ENCODE measurements around the gene DCTN1. TPM values are rescaled to one million over a fixed set of nuclear protein-coding genes. Genes with fewer than 3 reads are reported as not detected.

Gene DCTN1
- polyA plus RNA-seq: 10 to 100 TPM; 60.8 to 83.3 TPM

DNA sequence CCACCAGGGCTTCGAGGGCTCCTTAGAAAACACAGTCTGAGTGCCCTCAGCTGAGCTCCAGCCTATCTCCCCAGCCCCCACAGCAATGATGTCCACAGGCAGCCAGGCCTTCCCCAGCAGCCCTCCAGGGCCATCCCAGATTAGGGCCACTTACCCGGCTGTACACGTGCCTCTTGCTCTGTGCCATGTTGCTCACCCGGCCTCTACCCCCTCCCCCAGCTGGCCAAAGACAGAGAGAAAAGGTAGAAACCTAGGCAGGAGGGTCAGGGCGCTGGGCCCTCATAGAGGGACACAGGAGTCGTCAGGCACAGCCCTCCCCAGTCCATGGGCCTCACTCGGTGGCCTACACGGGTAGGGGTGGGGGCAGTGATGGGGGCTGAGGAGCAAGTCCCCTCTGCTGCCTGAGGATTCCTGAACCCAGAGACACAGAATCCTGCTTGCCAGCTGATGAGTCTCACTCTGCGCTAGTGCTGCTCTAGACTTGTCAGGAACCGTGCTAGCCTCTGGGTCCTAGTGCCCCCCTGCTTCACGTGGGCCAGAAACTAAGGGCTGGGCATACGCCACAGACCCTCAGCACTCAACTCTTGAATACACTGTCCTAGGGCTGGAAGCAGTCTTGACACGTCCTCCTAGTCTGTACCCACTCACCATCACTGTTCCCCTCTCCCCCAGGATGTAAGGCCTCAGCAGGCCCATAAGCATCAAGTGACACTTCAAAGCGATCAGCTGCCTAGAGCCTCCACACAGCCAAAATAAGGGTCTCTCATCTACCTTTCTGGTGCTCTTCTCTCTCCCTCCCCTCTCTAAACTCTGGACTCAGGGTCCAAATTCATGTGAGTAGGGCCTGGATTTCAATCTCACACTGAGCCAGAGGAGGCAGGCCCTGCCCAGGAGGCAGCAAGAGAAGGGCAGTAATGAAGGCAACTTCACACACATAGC, at the start of gene DCTN1:
TSS of gene DCTN1 (minus strand) at position 461 of the 939 bp plus-strand sequence. CDS start at position 187, 274 bp downstream.
- Histone ChIP-seq H3K27ac (ENCODE audit: low read depth in 2 of 2, low read length in 1 of 2) (no peak within 1 kb of the TSS), H3K4me1 (ENCODE audit: control insufficient read depth in 2 of 2, insufficient read depth in 2 of 2, low read length in 1 of 2) (peaks cover 10 to 11% of the 10 kb centered on the region in 2 donors), H3K9me3 (ENCODE audit: control insufficient read depth in 2 of 2, insufficient read depth in 1 of 2, low read depth in 1 of 2, low read length in 1 of 2) (no peaks in the 10 kb centered on the region), H3K4me3 (ENCODE audit: low read depth in 1 of 2, low read length in 2 of 2) (peak within 1 kb of the TSS; percentile 21 to 34), H3K27me3 (ENCODE audit: control insufficient read depth in 1 of 2, insufficient read depth in 2 of 2, low read length in 2 of 2) (no peaks in the 10 kb centered on the region), H3K36me3 (ENCODE audit: control insufficient read depth in 2 of 2, insufficient read depth in 2 of 2, low read length in 1 of 2) (peaks cover 4 to 16% of the 10 kb centered on the region in 2 donors)
- 23 to 29% methylated on average over 14 of the region's 14 CpGs for WGBS, 2 donors

DNA sequence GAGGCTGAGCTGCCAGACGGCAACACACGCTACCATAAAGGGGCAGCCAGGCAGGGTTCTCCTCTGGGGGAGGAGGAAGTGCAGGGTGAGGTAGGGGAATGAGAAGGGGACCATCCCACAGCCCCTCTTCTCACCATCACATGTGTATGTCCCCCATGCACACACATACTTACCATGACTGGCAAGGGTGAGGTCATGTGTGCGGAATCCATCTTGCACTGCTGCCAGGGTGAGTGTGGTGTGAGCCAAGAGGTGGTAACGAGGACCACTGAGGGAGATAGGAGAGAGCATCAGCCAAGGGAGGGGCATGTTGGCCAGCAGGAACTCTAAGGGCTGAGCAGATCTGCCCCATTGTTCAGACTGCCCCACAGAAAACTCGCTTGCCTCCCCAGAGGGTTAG, 48.6 kb upstream of the DCTN1 start:
- WGBS, 2 donors: 80 to 86% methylated on average over 5 of the region's 5 CpGs

DNA sequence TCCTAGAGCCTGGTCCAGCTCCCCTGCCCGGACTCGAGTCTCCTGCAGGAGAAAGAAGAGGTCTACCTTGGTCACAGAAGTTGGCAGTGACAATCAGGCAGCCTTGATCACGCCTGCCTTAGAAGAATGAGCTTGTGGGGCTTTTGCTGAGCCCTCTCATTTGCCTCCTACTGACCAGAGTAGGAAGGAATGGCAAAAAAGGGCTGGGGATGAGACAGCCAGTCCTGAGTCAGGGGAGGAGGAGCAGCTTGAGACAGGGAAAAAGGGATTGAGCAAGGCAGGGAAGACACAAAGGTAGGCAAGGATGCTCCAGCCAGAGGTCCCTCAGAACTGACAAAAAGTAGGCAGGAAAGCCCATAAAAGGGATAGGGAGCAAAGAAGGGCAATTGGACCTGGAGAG, 47.4 kb upstream of the DCTN1 start:
- Histone ChIP-seq H3K36me3 (ENCODE audit: control insufficient read depth in 2 of 2, insufficient read depth in 2 of 2, low read length in 1 of 2) (peaks cover 10 to 16% of the 10 kb centered on the region in 2 donors), H3K4me1 (ENCODE audit: control insufficient read depth in 2 of 2, insufficient read depth in 2 of 2, low read length in 1 of 2) (no peaks in the 10 kb centered on the region), H3K9me3 (ENCODE audit: control insufficient read depth in 2 of 2, insufficient read depth in 1 of 2, low read depth in 1 of 2, low read length in 1 of 2) (no peaks in the 10 kb centered on the region), H3K4me3 (ENCODE audit: low read depth in 1 of 2, low read length in 2 of 2) (no peak overlapping the region), H3K27ac (ENCODE audit: low read depth in 2 of 2, low read length in 1 of 2) (no peak overlapping the region), H3K27me3 (ENCODE audit: control insufficient read depth in 1 of 2, insufficient read depth in 2 of 2, low read length in 2 of 2) (no peaks in the 10 kb centered on the region)
- WGBS, 2 donors: 78 to 82% methylated on average over 3 of the region's 3 CpGs

More for the DNA sequence above, 48.6 kb upstream of the DCTN1 start:
- peaks cover 10 to 16% of the 10 kb centered on the region in 2 donors for H3K36me3 ChIP-seq (ENCODE audit: control insufficient read depth in 2 of 2, insufficient read depth in 2 of 2, low read length in 1 of 2)
- H3K27ac ChIP-seq (ENCODE audit: low read depth in 2 of 2, low read length in 1 of 2): no peak overlapping the region
- H3K27me3 ChIP-seq (ENCODE audit: control insufficient read depth in 1 of 2, insufficient read depth in 2 of 2, low read length in 2 of 2): no peaks in the 10 kb centered on the region
- no peaks in the 10 kb centered on the region for H3K9me3 ChIP-seq (ENCODE audit: control insufficient read depth in 2 of 2, insufficient read depth in 1 of 2, low read depth in 1 of 2, low read length in 1 of 2)
- H3K4me1 ChIP-seq (ENCODE audit: control insufficient read depth in 2 of 2, insufficient read depth in 2 of 2, low read length in 1 of 2): no peaks in the 10 kb centered on the region
- H3K4me3 ChIP-seq (ENCODE audit: low read depth in 1 of 2, low read length in 2 of 2): no peak overlapping the region

DNA sequence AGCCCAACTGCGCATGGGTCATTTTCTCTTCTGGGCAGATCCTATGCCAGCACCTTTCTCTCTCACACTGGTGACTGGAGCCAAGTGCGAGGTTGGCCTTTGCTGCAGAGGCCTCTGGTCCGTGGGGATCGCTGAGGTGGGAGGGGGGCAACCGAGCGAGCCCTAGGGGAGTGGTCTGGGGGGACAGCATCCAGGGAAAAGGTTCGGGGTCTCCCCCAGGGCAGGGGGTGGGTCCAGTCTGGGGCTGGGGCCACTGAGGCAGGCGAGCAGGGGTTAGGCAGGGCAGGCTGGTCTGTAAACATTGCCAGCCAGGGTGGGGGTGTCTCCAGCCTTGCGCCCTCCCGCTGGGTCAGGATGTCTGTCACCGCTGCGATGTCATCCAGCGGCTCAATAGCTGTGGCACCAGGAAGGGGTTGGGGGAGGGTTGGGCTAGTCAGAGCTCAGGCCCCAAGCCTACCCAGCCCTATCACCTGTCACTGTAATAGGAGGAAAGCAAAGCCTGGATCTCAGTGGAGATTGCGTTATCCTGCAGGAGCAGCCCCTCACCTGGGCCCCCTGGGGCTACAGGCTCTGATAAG, 46.2 kb upstream of the DCTN1 start:
- H3K27ac ChIP-seq (ENCODE audit: low read depth in 2 of 2, low read length in 1 of 2): no peak overlapping the region
- no peak overlapping the region for H3K4me3 ChIP-seq (ENCODE audit: low read depth in 1 of 2, low read length in 2 of 2)
- peaks cover 7 to 13% of the 10 kb centered on the region in 2 donors for H3K36me3 ChIP-seq (ENCODE audit: control insufficient read depth in 2 of 2, insufficient read depth in 2 of 2, low read length in 1 of 2)
- 81 to 84% methylated on average over 14 of the region's 14 CpGs for WGBS, 2 donors
- peaks cover 0 to 8% of the 10 kb centered on the region in 2 donors for H3K4me1 ChIP-seq (ENCODE audit: control insufficient read depth in 2 of 2, insufficient read depth in 2 of 2, low read length in 1 of 2)
- no peaks in the 10 kb centered on the region for H3K27me3 ChIP-seq (ENCODE audit: control insufficient read depth in 1 of 2, insufficient read depth in 2 of 2, low read length in 2 of 2)
- no peaks in the 10 kb centered on the region for H3K9me3 ChIP-seq (ENCODE audit: control insufficient read depth in 2 of 2, insufficient read depth in 1 of 2, low read depth in 1 of 2, low read length in 1 of 2)

DNA sequence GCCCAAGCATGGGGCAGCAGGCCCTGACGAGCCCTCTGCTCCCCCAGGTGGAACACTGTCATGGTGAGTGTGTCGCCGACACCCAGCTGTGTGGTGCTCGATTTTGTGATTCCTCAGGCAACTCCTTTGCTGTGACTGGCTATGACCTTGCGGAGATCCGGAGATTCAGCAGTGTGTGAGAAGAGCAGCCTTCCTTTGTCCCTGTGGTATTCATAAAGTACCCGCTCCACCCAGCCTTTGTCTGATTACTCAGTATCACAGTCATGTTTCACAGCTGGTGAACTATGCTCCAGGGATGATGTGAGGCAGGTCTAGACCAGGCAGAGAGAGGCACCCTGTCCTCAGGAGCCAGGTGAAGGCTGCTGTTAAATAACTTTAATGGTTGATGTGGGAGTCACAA, 45.4 kb upstream of the DCTN1 start:
- 55 to 74% methylated on average over 7 of the region's 7 CpGs for WGBS, 2 donors
- peaks cover 7 to 13% of the 10 kb centered on the region in 2 donors for H3K36me3 ChIP-seq (ENCODE audit: control insufficient read depth in 2 of 2, insufficient read depth in 2 of 2, low read length in 1 of 2)

DNA sequence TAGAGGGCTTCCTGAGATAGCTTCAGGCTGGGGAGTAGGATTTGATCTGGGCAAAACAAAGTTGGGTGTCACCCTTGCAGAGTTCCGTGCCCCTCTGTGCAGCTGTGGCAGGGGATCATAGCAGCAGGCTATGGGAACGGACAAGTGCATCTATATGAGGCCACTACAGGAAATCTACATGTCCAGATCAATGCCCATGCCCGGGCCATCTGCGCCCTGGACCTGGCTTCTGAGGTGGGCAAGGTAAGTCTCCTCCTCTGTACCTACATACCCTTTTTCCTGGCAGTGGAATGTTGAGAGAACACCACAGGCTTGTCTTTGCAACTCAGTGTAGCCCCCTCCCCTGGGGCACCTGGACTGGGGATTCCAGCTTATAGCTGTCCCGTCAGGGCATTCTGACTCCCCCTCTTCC, 44.9 kb upstream of the DCTN1 start:
- Histone ChIP-seq H3K4me3 (ENCODE audit: low read depth in 1 of 2, low read length in 2 of 2) (no peak overlapping the region), H3K27ac (ENCODE audit: low read depth in 2 of 2, low read length in 1 of 2) (peak overlapping the region in 1 of 2 donors; percentile 3), H3K27me3 (ENCODE audit: control insufficient read depth in 1 of 2, insufficient read depth in 2 of 2, low read length in 2 of 2) (no peaks in the 10 kb centered on the region), H3K9me3 (ENCODE audit: control insufficient read depth in 2 of 2, insufficient read depth in 1 of 2, low read depth in 1 of 2, low read length in 1 of 2) (no peaks in the 10 kb centered on the region), H3K36me3 (ENCODE audit: control insufficient read depth in 2 of 2, insufficient read depth in 2 of 2, low read length in 1 of 2) (peaks cover 7 to 13% of the 10 kb centered on the region in 2 donors), H3K4me1 (ENCODE audit: control insufficient read depth in 2 of 2, insufficient read depth in 2 of 2, low read length in 1 of 2) (peaks cover 0 to 8% of the 10 kb centered on the region in 2 donors)
- WGBS, 2 donors: 76 to 77% methylated on average over 5 of the region's 5 CpGs

More for the DNA sequence above, 45.4 kb upstream of the DCTN1 start:
- Histone ChIP-seq H3K9me3 (ENCODE audit: control insufficient read depth in 2 of 2, insufficient read depth in 1 of 2, low read depth in 1 of 2, low read length in 1 of 2) (no peaks in the 10 kb centered on the region), H3K27ac (ENCODE audit: low read depth in 2 of 2, low read length in 1 of 2) (peak overlapping the region in 1 of 2 donors; percentile 3), H3K4me3 (ENCODE audit: low read depth in 1 of 2, low read length in 2 of 2) (no peak overlapping the region), H3K4me1 (ENCODE audit: control insufficient read depth in 2 of 2, insufficient read depth in 2 of 2, low read length in 1 of 2) (peaks cover 0 to 8% of the 10 kb centered on the region in 2 donors), H3K27me3 (ENCODE audit: control insufficient read depth in 1 of 2, insufficient read depth in 2 of 2, low read length in 2 of 2) (no peaks in the 10 kb centered on the region)

DNA sequence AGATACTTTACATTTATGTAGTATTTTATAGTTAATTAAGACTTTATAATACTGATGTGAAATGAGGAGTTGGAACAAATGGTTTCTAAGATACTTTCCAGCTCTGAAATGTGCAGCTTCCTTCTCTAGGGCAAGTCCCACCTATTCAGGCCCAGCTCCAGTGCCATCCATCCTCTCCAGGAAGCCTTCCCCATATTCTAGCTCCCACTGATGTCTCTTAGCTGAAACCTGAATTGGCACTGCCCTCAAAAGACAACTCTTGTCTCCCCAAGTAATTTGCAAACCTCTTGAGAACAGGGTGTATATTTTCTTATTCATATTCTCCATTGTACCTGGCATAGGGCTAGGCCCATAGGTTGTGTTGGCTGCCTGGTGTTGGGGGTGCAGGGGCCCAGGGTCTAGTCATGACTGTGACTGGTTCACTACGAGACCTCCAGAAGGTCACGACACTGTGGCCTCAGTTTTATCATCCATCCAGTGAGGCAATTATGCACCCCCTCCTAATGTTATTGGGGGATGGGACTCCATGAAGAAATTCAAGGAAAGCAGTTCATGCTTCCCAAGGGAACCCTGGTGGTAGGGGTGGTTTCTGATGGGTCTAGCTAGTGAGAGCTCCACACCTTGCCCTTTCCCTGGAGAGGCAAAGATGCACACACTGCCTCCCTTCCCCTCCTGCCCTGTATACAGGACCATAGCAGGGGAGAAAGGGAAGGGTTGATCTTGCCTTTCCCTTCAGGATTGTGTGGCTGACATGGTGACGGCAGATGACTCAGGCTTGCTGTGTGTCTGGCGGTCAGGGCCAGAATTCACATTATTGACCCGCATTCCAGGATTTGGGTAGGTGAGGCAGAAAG, 44.3 kb upstream of the DCTN1 start:
- H3K27ac ChIP-seq (ENCODE audit: low read depth in 2 of 2, low read length in 1 of 2): no peak overlapping the region
- H3K27me3 ChIP-seq (ENCODE audit: control insufficient read depth in 1 of 2, insufficient read depth in 2 of 2, low read length in 2 of 2): no peaks in the 10 kb centered on the region
- no peaks in the 10 kb centered on the region for H3K9me3 ChIP-seq (ENCODE audit: control insufficient read depth in 2 of 2, insufficient read depth in 1 of 2, low read depth in 1 of 2, low read length in 1 of 2)
- H3K4me1 ChIP-seq (ENCODE audit: control insufficient read depth in 2 of 2, insufficient read depth in 2 of 2, low read length in 1 of 2): peaks cover 0 to 8% of the 10 kb centered on the region in 2 donors
- no peak overlapping the region for H3K4me3 ChIP-seq (ENCODE audit: low read depth in 1 of 2, low read length in 2 of 2)
- WGBS, 2 donors: 82 to 83% methylated on average over 5 of the region's 5 CpGs
- H3K36me3 ChIP-seq (ENCODE audit: control insufficient read depth in 2 of 2, insufficient read depth in 2 of 2, low read length in 1 of 2): peaks cover 7 to 10% of the 10 kb centered on the region in 2 donors

DNA sequence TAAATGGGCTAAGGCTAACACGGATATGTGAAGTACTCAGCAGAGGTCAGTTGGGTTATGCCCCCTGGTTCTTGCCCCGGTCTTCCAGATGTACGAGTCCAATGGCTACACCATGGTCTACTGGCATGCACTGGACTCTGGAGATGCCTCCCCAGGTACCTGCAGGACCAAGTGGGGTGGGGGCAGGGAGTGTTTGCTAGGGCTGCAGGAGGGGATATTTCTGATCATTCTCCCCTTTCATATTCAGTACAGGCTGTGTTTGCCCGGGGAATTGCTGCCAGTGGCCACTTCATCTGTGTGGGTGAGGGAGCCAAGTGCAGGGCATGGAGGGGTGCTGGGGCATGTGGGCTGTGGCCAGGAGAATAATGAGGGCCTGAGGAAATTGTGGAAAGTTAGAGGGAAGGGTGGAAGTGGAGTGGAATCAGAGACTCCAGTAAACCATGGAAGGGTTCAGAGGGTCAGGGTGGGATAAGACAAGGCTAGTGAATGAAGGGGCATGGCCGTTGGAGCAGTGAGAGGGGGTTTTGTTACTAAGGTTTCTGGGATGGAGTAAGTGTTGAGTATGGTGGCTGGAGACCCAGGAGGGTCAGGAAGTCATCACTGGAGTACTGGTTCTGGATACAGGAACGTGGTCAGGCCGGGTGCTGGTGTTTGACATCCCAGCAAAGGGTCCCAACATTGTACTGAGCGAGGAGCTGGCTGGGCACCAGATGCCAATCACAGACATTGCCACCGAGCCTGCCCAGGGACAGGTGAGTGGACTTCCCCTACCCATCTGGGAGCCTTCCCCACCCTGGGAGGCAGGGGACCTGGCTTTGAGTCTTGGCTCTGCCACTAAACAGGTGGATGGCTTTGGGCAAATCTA, 43.4 kb upstream of the DCTN1 start:
- WGBS, 2 donors: 76% methylated on average over 9 of the region's 9 CpGs
- H3K27me3 ChIP-seq (ENCODE audit: control insufficient read depth in 1 of 2, insufficient read depth in 2 of 2, low read length in 2 of 2): no peaks in the 10 kb centered on the region
- H3K9me3 ChIP-seq (ENCODE audit: control insufficient read depth in 2 of 2, insufficient read depth in 1 of 2, low read depth in 1 of 2, low read length in 1 of 2): no peaks in the 10 kb centered on the region
- H3K4me3 ChIP-seq (ENCODE audit: low read depth in 1 of 2, low read length in 2 of 2): no peak overlapping the region
- H3K27ac ChIP-seq (ENCODE audit: low read depth in 2 of 2, low read length in 1 of 2): no peak overlapping the region
- peaks cover 0 to 8% of the 10 kb centered on the region in 2 donors for H3K4me1 ChIP-seq (ENCODE audit: control insufficient read depth in 2 of 2, insufficient read depth in 2 of 2, low read length in 1 of 2)
- peaks cover 2 to 5% of the 10 kb centered on the region in 2 donors for H3K36me3 ChIP-seq (ENCODE audit: control insufficient read depth in 2 of 2, insufficient read depth in 2 of 2, low read length in 1 of 2)
